ACC112 (cell line): Measurements from ENCODE around the gene SLC39A7.

ENCODE experiments used
- H2AFZ ChIP-seq: fragments of 200-600 bp; sonication (generic); one replicate; pipeline ENCODE4 v1.6.0; 2017; ENCODE audit warnings: antibody characterized with exemption, low read length; ENCODE audit not compliant: unreplicated experiment
- H3K27ac ChIP-seq: fragments of 200-600 bp; sonication (generic); 2 replicates; pipeline ENCODE4 v1.5.1; 2014; ENCODE audit warnings: low read depth, mild to moderate bottlenecking, antibody characterized with exemption, low read length, moderate library complexity
- H3K27me3 ChIP-seq: fragments of 200-600 bp; sonication (generic); 2 replicates; pipeline ENCODE4 v1.6.1; 2014; ENCODE audit warnings: mild to moderate bottlenecking, antibody characterized with exemption, low read length, moderate library complexity, mixed read lengths; ENCODE audit not compliant: insufficient read depth
- H3K36me3 ChIP-seq: fragments of 200-600 bp; sonication (generic); 2 replicates; pipeline ENCODE4 v1.6.1; 2016; ENCODE audit warnings: mild to moderate bottlenecking, antibody characterized with exemption, low read length, moderate library complexity, mixed read lengths; ENCODE audit not compliant: insufficient read depth
- H3K4me1 ChIP-seq: fragments of 200-600 bp; sonication (generic); one replicate; pipeline ENCODE4 v1.6.1; 2016; ENCODE audit warnings: low read length, mixed read lengths; ENCODE audit not compliant: insufficient read depth, unreplicated experiment, control insufficient read depth
- H3K4me3 ChIP-seq: fragments of 200-600 bp; sonication (generic); 2 replicates; pipeline ENCODE4 v1.5.1; 2014; ENCODE audit warnings: mild to moderate bottlenecking, low read depth, low read length
- H3K79me2 ChIP-seq: fragments of 200-600 bp; sonication (generic); one replicate; pipeline ENCODE4 v1.6.0; 2016; ENCODE audit warnings: low read length; ENCODE audit not compliant: control insufficient read depth, unreplicated experiment, insufficient read depth

The SLC39A7 gene

GRCh38 chr6:33198159-33198852 lies 2.4 kb upstream of the SLC39A7 start:
- H3K4me3 ChIP-seq: no peak overlapping the region; the same call in 1 of the 2 replicates
- no peak overlapping the region for H3K27ac ChIP-seq
- H3K36me3 ChIP-seq: peaks cover 31% of the 10 kb centered on the region; the same call in 1 of the 2 replicates
- peaks cover 26% of the 10 kb centered on the region for H3K4me1 ChIP-seq
- H2AFZ ChIP-seq: no peak overlapping the region
- H3K79me2 ChIP-seq: peaks cover 38% of the 10 kb centered on the region
- no peaks in the 10 kb centered on the region for H3K27me3 ChIP-seq

GRCh38 chr6:33198853-33199436 lies 1.7 kb upstream of the SLC39A7 start:
- Histone ChIP-seq H2AFZ (no peak overlapping the region), H3K36me3 (peaks cover 31% of the 10 kb centered on the region; the same call in 1 of the 2 replicates), H3K27me3 (no peaks in the 10 kb centered on the region), H3K4me3 (peak overlapping the region; percentile 99), H3K79me2 (peaks cover 45% of the 10 kb centered on the region), H3K4me1 (peaks cover 30% of the 10 kb centered on the region), H3K27ac (no peak overlapping the region)

DNA sequence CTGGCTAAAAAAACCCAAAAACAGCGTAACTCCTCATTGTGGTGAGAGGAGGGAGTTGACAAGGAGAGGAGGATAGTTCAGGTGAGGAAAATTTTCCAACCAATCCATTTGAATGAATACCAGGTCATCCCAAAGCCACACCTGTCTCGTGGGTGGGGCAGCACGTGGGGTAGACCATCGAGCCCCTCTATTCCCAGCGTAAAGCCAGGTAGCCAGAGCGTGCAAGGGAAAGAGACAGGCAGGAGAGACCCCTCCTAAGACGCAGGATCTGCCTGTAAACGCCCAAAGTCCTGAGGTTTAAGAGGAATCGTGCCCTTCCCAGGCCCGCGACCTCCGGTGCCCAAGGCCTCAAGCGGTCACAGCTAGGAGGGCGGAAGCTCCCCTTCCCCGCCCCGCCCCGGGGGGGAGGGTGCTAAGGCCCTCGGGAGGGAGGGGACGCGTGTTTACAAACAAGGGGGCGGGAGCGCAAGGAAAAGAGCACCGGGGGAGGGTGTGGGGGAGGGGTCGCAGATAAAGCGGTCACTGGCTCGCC lies 914 bp upstream of the SLC39A7 start:
- Histone ChIP-seq H3K36me3 (peaks cover 25% of the 10 kb centered on the region; the same call in 1 of the 2 replicates), H3K79me2 (peaks cover 47% of the 10 kb centered on the region), H3K4me1 (peaks cover 37% of the 10 kb centered on the region), H3K27me3 (no peaks in the 10 kb centered on the region), H2AFZ (peak overlapping the region; percentile 91), H3K4me3 (peak overlapping the region; percentile 99), H3K27ac (peak overlapping the region; percentile 94)

DNA sequence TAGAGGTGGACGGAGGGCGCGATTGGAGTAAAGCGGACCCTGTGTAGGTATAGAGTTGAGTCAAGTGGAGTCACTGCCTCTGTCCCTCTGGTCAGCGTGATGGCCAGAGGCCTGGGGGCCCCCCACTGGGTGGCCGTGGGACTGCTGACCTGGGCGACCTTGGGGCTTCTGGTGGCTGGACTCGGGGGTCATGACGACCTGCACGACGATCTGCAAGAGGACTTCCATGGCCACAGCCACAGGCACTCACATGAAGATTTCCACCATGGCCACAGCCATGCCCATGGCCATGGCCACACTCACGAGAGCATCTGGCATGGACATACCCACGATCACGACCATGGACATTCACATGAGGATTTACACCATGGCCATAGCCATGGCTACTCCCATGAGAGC lies 479 bp downstream of the SLC39A7 start:
- Histone ChIP-seq H3K4me3 (peak overlapping the region; percentile 99), H3K36me3 (peaks cover 15% of the 10 kb centered on the region; the same call in 1 of the 2 replicates), H2AFZ (peak overlapping the region; percentile 87), H3K27me3 (no peaks in the 10 kb centered on the region), H3K79me2 (peaks cover 47% of the 10 kb centered on the region), H3K27ac (peak overlapping the region; percentile 94), H3K4me1 (peaks cover 50% of the 10 kb centered on the region)

- Histone ChIP-seq H3K27me3 (no peaks in the 10 kb centered on the region), H3K36me3 (peaks cover 15% of the 10 kb centered on the region; the same call in 1 of the 2 replicates), H3K27ac (peak overlapping the region; percentile 94; the same call in 1 of the 2 replicates), H2AFZ (no peak overlapping the region), H3K4me3 (peak overlapping the region; percentile 99), H3K79me2 (peaks cover 47% of the 10 kb centered on the region), H3K4me1 (peaks cover 58% of the 10 kb centered on the region)
Observed at GRCh38 chr6:33201935-33202334, 1.3 kb downstream of the SLC39A7 start.

GRCh38 chr6:33202799-33203198 lies 2.1 kb downstream of the SLC39A7 start:
- Histone ChIP-seq H3K79me2 (peaks cover 47% of the 10 kb centered on the region), H3K4me3 (peak overlapping the region; percentile 99), H3K27me3 (no peaks in the 10 kb centered on the region), H3K27ac (no peak overlapping the region), H3K36me3 (peaks cover 15% of the 10 kb centered on the region; the same call in 1 of the 2 replicates), H3K4me1 (peaks cover 62% of the 10 kb centered on the region), H2AFZ (no peak overlapping the region)

- H3K4me1 ChIP-seq: peaks cover 55% of the 10 kb centered on the region
- peaks cover 15% of the 10 kb centered on the region; the same call in 1 of the 2 replicates for H3K36me3 ChIP-seq
- H3K27me3 ChIP-seq: no peaks in the 10 kb centered on the region
- peaks cover 47% of the 10 kb centered on the region for H3K79me2 ChIP-seq
- peak overlapping the region; percentile 13; the same call in 1 of the 2 replicates for H3K27ac ChIP-seq
- H2AFZ ChIP-seq: no peak overlapping the region
- H3K4me3 ChIP-seq: peak overlapping the region; percentile 70
Observed at GRCh38 chr6:33203443-33204164, 2.9 kb downstream of the SLC39A7 start.

DNA sequence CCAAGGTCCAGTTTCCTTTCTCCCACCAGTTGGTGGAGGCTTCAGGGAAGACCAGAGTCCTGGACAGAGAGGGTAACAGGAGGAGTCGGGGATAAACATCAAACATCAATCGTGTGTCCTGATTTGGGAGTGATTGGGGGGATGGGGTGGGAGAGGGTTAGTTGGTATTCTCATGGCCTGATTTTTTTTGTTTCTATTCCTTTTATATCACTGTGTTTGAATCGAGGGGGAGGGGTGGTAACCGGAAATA lies 3.4 kb downstream of the SLC39A7 start:
- peaks cover 43% of the 10 kb centered on the region for H3K79me2 ChIP-seq
- no peak overlapping the region for H2AFZ ChIP-seq
- peaks cover 51% of the 10 kb centered on the region for H3K4me1 ChIP-seq
- peak overlapping the region; percentile 70 for H3K4me3 ChIP-seq
- no peaks in the 10 kb centered on the region for H3K27me3 ChIP-seq
- H3K27ac ChIP-seq: peak overlapping the region; percentile 13; the same call in 1 of the 2 replicates
- peaks cover 15% of the 10 kb centered on the region; the same call in 1 of the 2 replicates for H3K36me3 ChIP-seq

DNA sequence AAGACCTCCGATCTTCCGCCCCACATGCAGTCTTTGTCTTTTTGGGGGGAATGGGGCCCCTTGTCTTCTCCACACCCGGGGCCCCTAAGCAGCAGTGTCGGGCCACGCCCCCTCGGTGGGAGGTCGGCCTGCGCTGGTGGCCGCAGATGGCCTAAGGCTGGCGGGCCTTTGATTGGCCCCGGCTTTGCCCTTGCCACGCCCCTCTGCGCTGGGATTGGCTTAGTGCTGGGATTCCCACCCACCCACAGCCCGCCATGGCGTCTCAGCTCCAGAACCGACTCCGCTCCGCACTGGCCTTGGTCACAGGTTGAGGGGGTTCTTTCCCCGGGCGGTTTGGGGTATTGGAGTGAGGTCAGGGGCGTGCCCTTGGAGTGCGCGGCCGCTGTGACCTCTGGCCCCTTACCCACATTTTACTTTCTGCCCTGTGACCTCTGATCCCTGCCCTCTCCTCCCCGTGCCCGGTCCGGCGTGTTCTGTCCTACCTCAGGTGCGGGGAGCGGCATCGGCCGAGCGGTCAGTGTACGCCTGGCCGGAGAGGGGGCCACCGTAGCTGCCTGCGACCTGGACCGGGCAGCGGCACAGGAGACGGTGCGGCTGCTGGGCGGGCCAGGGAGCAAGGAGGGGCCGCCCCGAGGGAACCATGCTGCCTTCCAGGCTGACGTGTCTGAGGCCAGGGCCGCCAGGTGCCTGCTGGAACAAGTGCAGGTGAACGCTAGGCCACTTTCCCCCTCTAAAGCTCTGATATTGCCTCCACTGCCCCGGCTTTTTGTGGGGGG lies 3.9 kb downstream of the SLC39A7 start, which contains the start of gene HSD17B8:
Gene HSD17B8 (plus strand): TSS at position 241 of the 776 bp plus-strand sequence. CDS start 14 bp downstream, at position 255.
- H3K27me3 ChIP-seq: no peaks in the 10 kb centered on the region
- peaks cover 38% of the 10 kb centered on the region for H3K79me2 ChIP-seq
- peak within 1 kb of the TSS; percentile 70 for H3K4me3 ChIP-seq
- H3K36me3 ChIP-seq: peaks cover 15% of the 10 kb centered on the region; the same call in 1 of the 2 replicates
- H2AFZ ChIP-seq: no peak within 1 kb of the TSS
- peaks cover 51% of the 10 kb centered on the region for H3K4me1 ChIP-seq
- peak within 1 kb of the TSS; percentile 90 for H3K27ac ChIP-seq
